HepG2 (cell line): Measurements from ENCODE around the gene HTRA2. TPM values are rescaled to one million over a fixed set of nuclear protein-coding genes. Genes with fewer than 3 reads are reported as not detected.
A peak's percentile ranks its signal among the peaks of the same experiment; 100 is the strongest.

Experiments
- BORCS8-MEF2B ChIP-seq: sonication (generic); formaldehyde crosslinking; IDR thresholded peaks from 2 replicates; pipeline ENCODE4 v1.8.0; 2022; ENCODE audit warnings: mild to moderate bottlenecking, missing genetic modification reagents
- CHD4 ChIP-seq: fragments of 200-600 bp; sonication (generic); IDR thresholded peaks from 2 replicates; pipeline ENCODE4 v1.7.0; 2017; ENCODE audit warnings: mild to moderate bottlenecking, low read length, borderline replicate concordance
- ELF1 ChIP-seq: sonication (generic); formaldehyde crosslinking; IDR thresholded peaks from 2 replicates; pipeline ENCODE4 v1.4.0; 2020; ENCODE audit warnings: missing genetic modification reagents
- ETV6 ChIP-seq: sonication (generic); formaldehyde crosslinking; conservative IDR thresholded peaks from 2 replicates; pipeline ENCODE4 v1.4.0; 2020; ENCODE audit warnings: missing genetic modification reagents
- NRL ChIP-seq: sonication (generic); formaldehyde crosslinking; IDR thresholded peaks from 2 replicates; pipeline ENCODE4 v1.5.0; 2020; ENCODE audit warnings: missing genetic modification reagents, mild to moderate bottlenecking, moderate library complexity, borderline replicate concordance
- POLR2A ChIP-seq, 2 experiments: IDR thresholded peaks; 2 replicates each; pipeline ENCODE4 v1.6.1; 2011; ENCODE audit warnings: low read depth in 2 of 2, low read length in 2 of 2, mild to moderate bottlenecking in 1 of 2, moderate library complexity in 1 of 2; ENCODE audit not compliant: insufficient read depth in 1 of 2
- POLR2AphosphoS5 ChIP-seq: IDR thresholded peaks from 2 replicates; pipeline ENCODE4 v1.6.1; 2012; ENCODE audit warnings: low read depth, low read length
- RBAK ChIP-seq: sonication (generic); formaldehyde crosslinking; IDR thresholded peaks from 2 replicates; pipeline ENCODE4 v1.5.1; 2020; ENCODE audit warnings: mild to moderate bottlenecking, missing genetic modification reagents
- TARDBP ChIP-seq: sonication (generic); formaldehyde crosslinking; IDR thresholded peaks from 2 replicates; pipeline ENCODE4 v1.8.0; 2022; ENCODE audit warnings: mild to moderate bottlenecking, missing genetic modification reagents
- ZNF101 ChIP-seq: sonication (generic); formaldehyde crosslinking; IDR thresholded peaks from 2 replicates; pipeline ENCODE4 v1.4.0; 2020; ENCODE audit warnings: mild to moderate bottlenecking, low read depth, missing genetic modification reagents, borderline replicate concordance
- ZNF160 ChIP-seq: sonication (generic); formaldehyde crosslinking; IDR thresholded peaks from 2 replicates; pipeline ENCODE4 v1.8.0; 2022; ENCODE audit warnings: mild to moderate bottlenecking, inconsistent platforms, missing genetic modification reagents
- ZNF207 ChIP-seq: fragments of 450-650 bp; IDR thresholded peaks from 2 replicates; pipeline ENCODE4 v1.6.1; 2016; ENCODE audit warnings: antibody characterized with exemption, borderline replicate concordance
- ZNF224 ChIP-seq: sonication (generic); formaldehyde crosslinking; IDR thresholded peaks from 2 replicates; pipeline ENCODE4 v1.5.0; 2020; ENCODE audit warnings: mild to moderate bottlenecking, missing genetic modification reagents
- ZNF317 ChIP-seq: sonication (generic); formaldehyde crosslinking; IDR thresholded peaks from 2 replicates; pipeline ENCODE4 v1.5.0; 2020; ENCODE audit warnings: mild to moderate bottlenecking, missing genetic modification reagents
- ZNF792 ChIP-seq: IDR thresholded peaks from 2 replicates; pipeline ENCODE4 v1.6.1; 2016
- polyA plus RNA-seq, 8 experiments: library from polyadenylated mRNA; depleted of rRNA in 3 of 8; stranded (reverse) in 7 of 8; unstranded in 1 of 8; fragments of >200 nt; fragmentation: Illumina TruSeq in 4 of 8; extraction: Trizol in 4 of 8; gene quantifications; 2 replicates each; pipeline versions ENCODE4 v1.2.1 to v1.2.3, GENCODE V29; 2011 to 2016; ENCODE audit warnings: low read depth in 4 of 8, missing spikeins in 1 of 8, mixed read lengths in 1 of 8; ENCODE audit not compliant: insufficient read depth in 1 of 8
- total RNA-seq, 5 experiments: library from RNA; depleted of rRNA; stranded (reverse); fragments of >200 nt; fragmentation: Illumina TruSeq; extraction: Trizol; gene quantifications; 2 replicates each; pipeline ENCODE4 v1.2.3, GENCODE V29; 2016; ENCODE audit warnings: low read depth in 1 of 5
- TF ChIP-seq, protein P1 (sequence below): sonication (generic); formaldehyde crosslinking; IDR thresholded peaks from 2 replicates; pipeline ENCODE4 v1.4.0; 2020; ENCODE audit warnings: missing genetic modification reagents
- TF ChIP-seq, protein P2 (sequence below): sonication (generic); formaldehyde crosslinking; IDR thresholded peaks from 2 replicates; pipeline ENCODE4 v1.4.0; 2020; ENCODE audit warnings: missing genetic modification reagents, borderline replicate concordance

The HTRA2 gene
- total and polyA plus RNA-seq, 2 of the 13 experiments (the other 11 are each of a cell fraction or from before 2014, with no cell fraction given): 47.7 to 50.3 TPM

DNA sequence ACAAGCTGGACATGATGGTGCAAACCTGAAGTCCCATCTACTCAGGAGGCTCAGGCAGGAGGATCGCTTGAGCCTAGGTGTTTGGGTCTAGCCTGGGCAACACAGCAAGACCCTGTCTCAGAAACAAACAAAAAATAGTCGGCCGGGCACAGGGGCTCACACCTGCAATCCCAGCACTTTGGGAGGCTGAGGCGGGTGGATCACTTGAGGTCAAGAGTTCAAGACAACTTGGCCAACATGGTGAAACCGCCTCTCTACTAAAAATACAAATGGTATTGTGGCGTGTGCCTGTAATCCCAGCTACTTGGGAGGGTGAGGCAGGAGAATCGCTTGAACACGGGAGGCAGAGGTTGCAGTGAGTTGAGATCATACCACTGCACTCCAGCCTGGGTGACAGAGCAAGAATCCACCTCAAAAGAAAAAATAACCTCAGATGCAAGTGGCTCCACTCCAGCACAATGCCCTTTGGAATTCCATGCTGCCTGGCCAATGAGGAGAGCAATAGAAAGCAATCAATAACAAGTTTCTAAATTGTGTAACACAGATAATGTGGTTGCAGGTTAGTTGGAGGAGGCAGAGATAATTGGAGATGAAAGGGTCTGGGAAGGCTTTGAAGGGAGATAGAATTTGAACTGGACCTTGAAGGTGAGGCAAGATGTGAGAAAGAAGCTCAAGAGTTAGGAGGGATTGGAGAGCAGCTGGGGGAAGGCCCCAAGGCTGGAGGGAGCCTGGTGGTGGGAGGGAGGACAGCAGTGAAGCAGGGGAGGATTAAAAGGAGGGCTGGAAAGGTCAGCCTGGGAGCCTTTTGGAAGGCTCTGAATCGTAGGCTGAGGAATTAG, 40.9 kb upstream of the HTRA2 start (continued):
- TF ChIP-seq, protein P1, sequence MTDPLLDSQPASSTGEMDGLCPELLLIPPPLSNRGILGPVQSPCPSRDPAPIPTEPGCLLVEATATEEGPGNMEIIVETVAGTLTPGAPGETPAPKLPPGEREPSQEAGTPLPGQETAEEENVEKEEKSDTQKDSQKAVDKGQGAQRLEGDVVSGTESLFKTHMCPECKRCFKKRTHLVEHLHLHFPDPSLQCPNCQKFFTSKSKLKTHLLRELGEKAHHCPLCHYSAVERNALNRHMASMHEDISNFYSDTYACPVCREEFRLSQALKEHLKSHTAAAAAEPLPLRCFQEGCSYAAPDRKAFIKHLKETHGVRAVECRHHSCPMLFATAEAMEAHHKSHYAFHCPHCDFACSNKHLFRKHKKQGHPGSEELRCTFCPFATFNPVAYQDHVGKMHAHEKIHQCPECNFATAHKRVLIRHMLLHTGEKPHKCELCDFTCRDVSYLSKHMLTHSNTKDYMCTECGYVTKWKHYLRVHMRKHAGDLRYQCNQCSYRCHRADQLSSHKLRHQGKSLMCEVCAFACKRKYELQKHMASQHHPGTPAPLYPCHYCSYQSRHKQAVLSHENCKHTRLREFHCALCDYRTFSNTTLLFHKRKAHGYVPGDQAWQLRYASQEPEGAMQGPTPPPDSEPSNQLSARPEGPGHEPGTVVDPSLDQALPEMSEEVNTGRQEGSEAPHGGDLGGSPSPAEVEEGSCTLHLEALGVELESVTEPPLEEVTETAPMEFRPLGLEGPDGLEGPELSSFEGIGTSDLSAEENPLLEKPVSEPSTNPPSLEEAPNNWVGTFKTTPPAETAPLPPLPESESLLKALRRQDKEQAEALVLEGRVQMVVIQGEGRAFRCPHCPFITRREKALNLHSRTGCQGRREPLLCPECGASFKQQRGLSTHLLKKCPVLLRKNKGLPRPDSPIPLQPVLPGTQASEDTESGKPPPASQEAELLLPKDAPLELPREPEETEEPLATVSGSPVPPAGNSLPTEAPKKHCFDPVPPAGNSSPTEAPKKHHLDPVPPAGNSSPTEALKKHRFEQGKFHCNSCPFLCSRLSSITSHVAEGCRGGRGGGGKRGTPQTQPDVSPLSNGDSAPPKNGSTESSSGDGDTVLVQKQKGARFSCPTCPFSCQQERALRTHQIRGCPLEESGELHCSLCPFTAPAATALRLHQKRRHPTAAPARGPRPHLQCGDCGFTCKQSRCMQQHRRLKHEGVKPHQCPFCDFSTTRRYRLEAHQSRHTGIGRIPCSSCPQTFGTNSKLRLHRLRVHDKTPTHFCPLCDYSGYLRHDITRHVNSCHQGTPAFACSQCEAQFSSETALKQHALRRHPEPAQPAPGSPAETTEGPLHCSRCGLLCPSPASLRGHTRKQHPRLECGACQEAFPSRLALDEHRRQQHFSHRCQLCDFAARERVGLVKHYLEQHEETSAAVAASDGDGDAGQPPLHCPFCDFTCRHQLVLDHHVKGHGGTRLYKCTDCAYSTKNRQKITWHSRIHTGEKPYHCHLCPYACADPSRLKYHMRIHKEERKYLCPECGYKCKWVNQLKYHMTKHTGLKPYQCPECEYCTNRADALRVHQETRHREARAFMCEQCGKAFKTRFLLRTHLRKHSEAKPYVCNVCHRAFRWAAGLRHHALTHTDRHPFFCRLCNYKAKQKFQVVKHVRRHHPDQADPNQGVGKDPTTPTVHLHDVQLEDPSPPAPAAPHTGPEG (CRISPR knock-in tag): 0 out of 2 replicates have a peak, but pooled peaks have one; percentile 19
- TF ChIP-seq ZNF160 (CRISPR knock-in tag) (peak; percentile 13; the same call in 1 of the 2 replicates), ZNF224 (CRISPR knock-in tag) (no peak), RBAK (CRISPR knock-in tag) (peak; percentile 18; the same call in 1 of the 2 replicates), ZNF317 (CRISPR knock-in tag) (no peak), ELF1 (no peak), ZNF101 (CRISPR knock-in tag) (no peak), ETV6 (CRISPR knock-in tag) (no peak), POLR2A (IDR thresholded peaks at IDR 0.05; ENCODE audit: insufficient read depth in 1 of 2, low read depth in 2 of 2, low read length in 2 of 2) (peak; percentile 28 to 65; a peak in 1 of 4 replicates), NRL (CRISPR knock-in tag) (no peak), TARDBP (CRISPR knock-in tag) (peak; percentile 94), CHD4 (peak; percentile 86; the same call in 1 of the 2 replicates), ZNF207 (no peak), ZNF792 (CRISPR knock-in tag) (0 out of 2 replicates have a peak, but pooled peaks have one; percentile 42), BORCS8-MEF2B (CRISPR knock-in tag) (peak; percentile 74; the same call in 1 of the 2 replicates), POLR2AphosphoS5 (peak; percentile 51)
- TF ChIP-seq, protein P2, sequence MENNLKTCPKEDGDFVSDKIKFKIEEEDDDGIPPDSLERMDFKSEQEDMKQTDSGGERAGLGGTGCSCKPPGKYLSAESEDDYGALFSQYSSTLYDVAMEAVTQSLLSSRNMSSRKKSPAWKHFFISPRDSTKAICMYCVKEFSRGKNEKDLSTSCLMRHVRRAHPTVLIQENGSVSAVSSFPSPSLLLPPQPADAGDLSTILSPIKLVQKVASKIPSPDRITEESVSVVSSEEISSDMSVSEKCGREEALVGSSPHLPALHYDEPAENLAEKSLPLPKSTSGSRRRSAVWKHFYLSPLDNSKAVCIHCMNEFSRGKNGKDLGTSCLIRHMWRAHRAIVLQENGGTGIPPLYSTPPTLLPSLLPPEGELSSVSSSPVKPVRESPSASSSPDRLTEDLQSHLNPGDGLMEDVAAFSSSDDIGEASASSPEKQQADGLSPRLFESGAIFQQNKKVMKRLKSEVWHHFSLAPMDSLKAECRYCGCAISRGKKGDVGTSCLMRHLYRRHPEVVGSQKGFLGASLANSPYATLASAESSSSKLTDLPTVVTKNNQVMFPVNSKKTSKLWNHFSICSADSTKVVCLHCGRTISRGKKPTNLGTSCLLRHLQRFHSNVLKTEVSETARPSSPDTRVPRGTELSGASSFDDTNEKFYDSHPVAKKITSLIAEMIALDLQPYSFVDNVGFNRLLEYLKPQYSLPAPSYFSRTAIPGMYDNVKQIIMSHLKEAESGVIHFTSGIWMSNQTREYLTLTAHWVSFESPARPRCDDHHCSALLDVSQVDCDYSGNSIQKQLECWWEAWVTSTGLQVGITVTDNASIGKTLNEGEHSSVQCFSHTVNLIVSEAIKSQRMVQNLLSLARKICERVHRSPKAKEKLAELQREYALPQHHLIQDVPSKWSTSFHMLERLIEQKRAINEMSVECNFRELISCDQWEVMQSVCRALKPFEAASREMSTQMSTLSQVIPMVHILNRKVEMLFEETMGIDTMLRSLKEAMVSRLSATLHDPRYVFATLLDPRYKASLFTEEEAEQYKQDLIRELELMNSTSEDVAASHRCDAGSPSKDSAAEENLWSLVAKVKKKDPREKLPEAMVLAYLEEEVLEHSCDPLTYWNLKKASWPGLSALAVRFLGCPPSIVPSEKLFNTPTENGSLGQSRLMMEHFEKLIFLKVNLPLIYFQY (CRISPR knock-in tag): 0 out of 2 replicates have a peak, but pooled peaks have one; percentile 52
